ENCODE data around the gene TMEM236. TPM values are rescaled to one million over a fixed set of nuclear protein-coding genes. Genes with fewer than 3 reads are reported as not detected.

TMEM236 gene
- polyA plus RNA-seq, 1 of the 3 experiments (the other 2 are of a cell fraction), result 0.02 TPM

DNA sequence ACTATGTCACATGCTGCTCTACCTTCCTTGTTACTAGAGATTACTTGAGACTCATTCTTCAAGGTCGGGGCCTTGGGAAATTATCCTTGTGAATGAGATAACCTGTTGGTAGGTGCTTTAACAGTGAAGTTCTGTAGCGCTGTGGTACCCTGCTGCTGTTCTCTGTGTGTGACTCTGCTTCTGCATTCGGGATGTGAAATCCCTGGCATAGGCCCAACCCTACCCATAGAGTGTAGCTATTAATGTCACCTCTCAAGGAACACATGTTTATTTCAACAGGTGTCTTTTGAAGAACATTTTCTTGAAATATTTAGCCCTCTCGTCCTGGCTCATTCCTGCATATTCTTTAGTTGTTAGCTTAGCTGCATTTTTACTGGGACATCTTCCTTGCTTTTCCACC, 41.8 kb upstream of the TMEM236 start:
- no peaks in the 10 kb centered on the region for H3K27me3 ChIP-seq (ENCODE audit: insufficient read depth)
- POLR2A ChIA-PET, result no interaction called here
- no peak for TF ChIP-seq SMC3 (IDR thresholded peaks at IDR 0.05; ENCODE audit: low read depth, low read length)
- TF ChIP-seq, protein P1, sequence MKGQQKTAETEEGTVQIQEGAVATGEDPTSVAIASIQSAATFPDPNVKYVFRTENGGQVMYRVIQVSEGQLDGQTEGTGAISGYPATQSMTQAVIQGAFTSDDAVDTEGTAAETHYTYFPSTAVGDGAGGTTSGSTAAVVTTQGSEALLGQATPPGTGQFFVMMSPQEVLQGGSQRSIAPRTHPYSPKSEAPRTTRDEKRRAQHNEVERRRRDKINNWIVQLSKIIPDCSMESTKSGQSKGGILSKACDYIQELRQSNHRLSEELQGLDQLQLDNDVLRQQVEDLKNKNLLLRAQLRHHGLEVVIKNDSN (IDR thresholded peaks at IDR 0.05; ENCODE audit: borderline replicate concordance, low read depth), result no peak
- no peak for TF ChIP-seq YY1 (IDR thresholded peaks at IDR 0.05; ENCODE audit: low read depth)
- no peak for TF ChIP-seq GATA2 (CRISPR knock-in tag; IDR thresholded peaks at IDR 0.05)
- TF ChIP-seq, protein P2, sequence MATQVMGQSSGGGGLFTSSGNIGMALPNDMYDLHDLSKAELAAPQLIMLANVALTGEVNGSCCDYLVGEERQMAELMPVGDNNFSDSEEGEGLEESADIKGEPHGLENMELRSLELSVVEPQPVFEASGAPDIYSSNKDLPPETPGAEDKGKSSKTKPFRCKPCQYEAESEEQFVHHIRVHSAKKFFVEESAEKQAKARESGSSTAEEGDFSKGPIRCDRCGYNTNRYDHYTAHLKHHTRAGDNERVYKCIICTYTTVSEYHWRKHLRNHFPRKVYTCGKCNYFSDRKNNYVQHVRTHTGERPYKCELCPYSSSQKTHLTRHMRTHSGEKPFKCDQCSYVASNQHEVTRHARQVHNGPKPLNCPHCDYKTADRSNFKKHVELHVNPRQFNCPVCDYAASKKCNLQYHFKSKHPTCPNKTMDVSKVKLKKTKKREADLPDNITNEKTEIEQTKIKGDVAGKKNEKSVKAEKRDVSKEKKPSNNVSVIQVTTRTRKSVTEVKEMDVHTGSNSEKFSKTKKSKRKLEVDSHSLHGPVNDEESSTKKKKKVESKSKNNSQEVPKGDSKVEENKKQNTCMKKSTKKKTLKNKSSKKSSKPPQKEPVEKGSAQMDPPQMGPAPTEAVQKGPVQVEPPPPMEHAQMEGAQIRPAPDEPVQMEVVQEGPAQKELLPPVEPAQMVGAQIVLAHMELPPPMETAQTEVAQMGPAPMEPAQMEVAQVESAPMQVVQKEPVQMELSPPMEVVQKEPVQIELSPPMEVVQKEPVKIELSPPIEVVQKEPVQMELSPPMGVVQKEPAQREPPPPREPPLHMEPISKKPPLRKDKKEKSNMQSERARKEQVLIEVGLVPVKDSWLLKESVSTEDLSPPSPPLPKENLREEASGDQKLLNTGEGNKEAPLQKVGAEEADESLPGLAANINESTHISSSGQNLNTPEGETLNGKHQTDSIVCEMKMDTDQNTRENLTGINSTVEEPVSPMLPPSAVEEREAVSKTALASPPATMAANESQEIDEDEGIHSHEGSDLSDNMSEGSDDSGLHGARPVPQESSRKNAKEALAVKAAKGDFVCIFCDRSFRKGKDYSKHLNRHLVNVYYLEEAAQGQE (IDR thresholded peaks at IDR 0.05; ENCODE audit: low read depth, low read length), result no peak
- no peak for TF ChIP-seq FOSL2 (IDR thresholded peaks at IDR 0.05; ENCODE audit: borderline replicate concordance, low read depth)
- TF ChIP-seq MEF2A (IDR thresholded peaks at IDR 0.05; ENCODE audit: borderline replicate concordance, low read depth), result no peak
- TF ChIP-seq SIN3A (IDR thresholded peaks at IDR 0.05; ENCODE audit: borderline replicate concordance, low read depth, low read length), result no peak
- TF ChIP-seq TAF1 (IDR thresholded peaks at IDR 0.05; ENCODE audit: borderline replicate concordance, low read depth, low read length), result no peak
- TF ChIP-seq, protein P3, sequence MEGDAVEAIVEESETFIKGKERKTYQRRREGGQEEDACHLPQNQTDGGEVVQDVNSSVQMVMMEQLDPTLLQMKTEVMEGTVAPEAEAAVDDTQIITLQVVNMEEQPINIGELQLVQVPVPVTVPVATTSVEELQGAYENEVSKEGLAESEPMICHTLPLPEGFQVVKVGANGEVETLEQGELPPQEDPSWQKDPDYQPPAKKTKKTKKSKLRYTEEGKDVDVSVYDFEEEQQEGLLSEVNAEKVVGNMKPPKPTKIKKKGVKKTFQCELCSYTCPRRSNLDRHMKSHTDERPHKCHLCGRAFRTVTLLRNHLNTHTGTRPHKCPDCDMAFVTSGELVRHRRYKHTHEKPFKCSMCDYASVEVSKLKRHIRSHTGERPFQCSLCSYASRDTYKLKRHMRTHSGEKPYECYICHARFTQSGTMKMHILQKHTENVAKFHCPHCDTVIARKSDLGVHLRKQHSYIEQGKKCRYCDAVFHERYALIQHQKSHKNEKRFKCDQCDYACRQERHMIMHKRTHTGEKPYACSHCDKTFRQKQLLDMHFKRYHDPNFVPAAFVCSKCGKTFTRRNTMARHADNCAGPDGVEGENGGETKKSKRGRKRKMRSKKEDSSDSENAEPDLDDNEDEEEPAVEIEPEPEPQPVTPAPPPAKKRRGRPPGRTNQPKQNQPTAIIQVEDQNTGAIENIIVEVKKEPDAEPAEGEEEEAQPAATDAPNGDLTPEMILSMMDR (IDR thresholded peaks at IDR 0.05), result no peak
- TF ChIP-seq TEAD4 (IDR thresholded peaks at IDR 0.05; ENCODE audit: borderline replicate concordance, insufficient read depth), result no peak
- TF ChIP-seq, protein P4, sequence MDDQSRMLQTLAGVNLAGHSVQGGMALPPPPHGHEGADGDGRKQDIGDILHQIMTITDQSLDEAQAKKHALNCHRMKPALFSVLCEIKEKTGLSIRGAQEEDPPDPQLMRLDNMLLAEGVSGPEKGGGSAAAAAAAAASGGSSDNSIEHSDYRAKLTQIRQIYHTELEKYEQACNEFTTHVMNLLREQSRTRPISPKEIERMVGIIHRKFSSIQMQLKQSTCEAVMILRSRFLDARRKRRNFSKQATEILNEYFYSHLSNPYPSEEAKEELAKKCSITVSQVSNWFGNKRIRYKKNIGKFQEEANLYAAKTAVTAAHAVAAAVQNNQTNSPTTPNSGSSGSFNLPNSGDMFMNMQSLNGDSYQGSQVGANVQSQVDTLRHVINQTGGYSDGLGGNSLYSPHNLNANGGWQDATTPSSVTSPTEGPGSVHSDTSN (IDR thresholded peaks at IDR 0.05), result no peak
- no peak for TF ChIP-seq GABPA (IDR thresholded peaks at IDR 0.05; ENCODE audit: low read depth)
- TF ChIP-seq JUND (IDR thresholded peaks at IDR 0.05), result no peak
- TF ChIP-seq EP300 (IDR thresholded peaks at IDR 0.05; ENCODE audit: borderline replicate concordance in 1 of 2, low read depth in 1 of 2, low read length in 1 of 2), result no peak
- TF ChIP-seq, protein P5, sequence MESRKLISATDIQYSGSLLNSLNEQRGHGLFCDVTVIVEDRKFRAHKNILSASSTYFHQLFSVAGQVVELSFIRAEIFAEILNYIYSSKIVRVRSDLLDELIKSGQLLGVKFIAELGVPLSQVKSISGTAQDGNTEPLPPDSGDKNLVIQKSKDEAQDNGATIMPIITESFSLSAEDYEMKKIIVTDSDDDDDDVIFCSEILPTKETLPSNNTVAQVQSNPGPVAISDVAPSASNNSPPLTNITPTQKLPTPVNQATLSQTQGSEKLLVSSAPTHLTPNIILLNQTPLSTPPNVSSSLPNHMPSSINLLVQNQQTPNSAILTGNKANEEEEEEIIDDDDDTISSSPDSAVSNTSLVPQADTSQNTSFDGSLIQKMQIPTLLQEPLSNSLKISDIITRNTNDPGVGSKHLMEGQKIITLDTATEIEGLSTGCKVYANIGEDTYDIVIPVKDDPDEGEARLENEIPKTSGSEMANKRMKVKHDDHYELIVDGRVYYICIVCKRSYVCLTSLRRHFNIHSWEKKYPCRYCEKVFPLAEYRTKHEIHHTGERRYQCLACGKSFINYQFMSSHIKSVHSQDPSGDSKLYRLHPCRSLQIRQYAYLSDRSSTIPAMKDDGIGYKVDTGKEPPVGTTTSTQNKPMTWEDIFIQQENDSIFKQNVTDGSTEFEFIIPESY (IDR thresholded peaks at IDR 0.05; ENCODE audit: borderline replicate concordance, low read depth), result no peak
- no peak for TF ChIP-seq NFIC (IDR thresholded peaks at IDR 0.05; ENCODE audit: borderline replicate concordance)
- TF ChIP-seq, protein P6, sequence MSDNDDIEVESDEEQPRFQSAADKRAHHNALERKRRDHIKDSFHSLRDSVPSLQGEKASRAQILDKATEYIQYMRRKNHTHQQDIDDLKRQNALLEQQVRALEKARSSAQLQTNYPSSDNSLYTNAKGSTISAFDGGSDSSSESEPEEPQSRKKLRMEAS (IDR thresholded peaks at IDR 0.05; ENCODE audit: low read depth), result no peak
- TF ChIP-seq FOXM1 (IDR thresholded peaks at IDR 0.05; ENCODE audit: low read depth), result no peak
- TF ChIP-seq RAD21 (IDR thresholded peaks at IDR 0.05; ENCODE audit: low read length), result no peak
- no peaks in the 10 kb centered on the region for H4K20me1 ChIP-seq (ENCODE audit: insufficient read depth)
- H3K9ac ChIP-seq, result no peak overlapping the region
- no peaks in the 10 kb centered on the region for H3K9me2 ChIP-seq
- H3K4me3 ChIP-seq (ENCODE audit: low read depth in 2 of 2, low read length in 1 of 2), result no peak overlapping the region
- 93% methylated on average over 4 of the region's 4 CpGs for WGBS (ENCODE audit: low lambda C conversion rate)
- peaks cover 6% of the 10 kb centered on the region for H3F3A ChIP-seq (replicated peaks; ENCODE audit: insufficient read depth)
- H3K79me2 ChIP-seq (ENCODE audit: insufficient read depth), result no peaks in the 10 kb centered on the region
- CTCF ChIA-PET, result interaction anchor here (1.2 to 1.7 kb wide), 2 partner anchors 28 to 38 kb away, joined by 3 to 4 read pairs; no protein-coding TSS in a partner anchor
- peaks cover 0 to 2% of the 10 kb centered on the region in 2 experiments; a peak in 1 of 4 replicates for H3K4me1 ChIP-seq (ENCODE audit: control insufficient read depth in 1 of 2, insufficient read depth in 2 of 2, low read depth in 1 of 2, low read length in 1 of 2)
- H2AFZ ChIP-seq (ENCODE audit: low read depth), result no peak overlapping the region
- no peaks in the 10 kb centered on the region for H3K9me3 ChIP-seq
- H3K27ac ChIP-seq (ENCODE audit: low read depth in 2 of 2, low read length in 1 of 2), result no peak overlapping the region
- peaks cover 38 to 67% of the 10 kb centered on the region in 2 experiments for H3K36me3 ChIP-seq (replicated peaks in 1 of 2; ENCODE audit: control insufficient read depth in 1 of 2, insufficient read depth in 2 of 2, low read length in 1 of 2)
- H3K4me2 ChIP-seq, result no peak overlapping the region
- DNase-seq, result no peak

All from SK-N-SH (cell line).